H1 (cell line): ENCODE data around the gene SYVN1. TPM values are rescaled to one million over a fixed set of nuclear protein-coding genes. Genes with fewer than 3 reads are reported as not detected.

Experiments used
- CTCF ChIA-PET: fragments of 300-600 bp; sonication (Branson Sonifier 250); formaldehyde crosslinking; loops from one replicate; lab custom pipeline; 2021; ENCODE audit not compliant: partially characterized antibody; lab: Charles Lee
- POLR2A ChIA-PET: fragments of 300-600 bp; sonication (Branson Sonifier 250); formaldehyde crosslinking; loops from one replicate; lab custom pipeline; 2021; ENCODE audit warnings: inconsistent platforms; ENCODE audit not compliant: partially characterized antibody; lab: Charles Lee
- DNase-seq, 2 experiments: peaks; one replicate each; pipeline versions ENCODE4 v3.0.0 to v3.0.0-alpha.2; 2010 to 2022; ENCODE audit warnings: low spot score in 2 of 2, low read depth in 1 of 2, mixed read lengths in 1 of 2
- FAIRE-seq: peaks from 2 replicates; lab custom pipeline; 2011; peaks lifted over from hg19 to GRCh38; lab: Jason Lieb, UNC
- H2AFZ ChIP-seq: 2 replicates; pipeline ENCODE4 v1.8.1; 2012; ENCODE audit warnings: low read length, inconsistent platforms
- H2AK5ac ChIP-seq: 2 replicates; pipeline ENCODE4 v1.6.1; 2013; ENCODE audit warnings: low read depth, low read length
- H2BK120ac ChIP-seq: replicated peaks from 2 replicates; pipeline ENCODE3; 2013; ENCODE audit warnings: low read depth, low read length, inconsistent platforms
- H2BK12ac ChIP-seq: 2 replicates; pipeline ENCODE4 v1.6.1; 2013; ENCODE audit warnings: low read depth, low read length
- H2BK15ac ChIP-seq: 2 replicates; pipeline ENCODE4 v1.6.1; 2013; ENCODE audit warnings: low read length
- H2BK20ac ChIP-seq: 2 replicates; pipeline ENCODE4 v1.6.1; 2013; ENCODE audit warnings: low read length
- H2BK5ac ChIP-seq: 2 replicates; pipeline ENCODE4 v1.6.1; 2013; ENCODE audit warnings: low read depth, low read length
- H3K14ac ChIP-seq: 2 replicates; pipeline ENCODE4 v1.6.1; 2013; ENCODE audit warnings: inconsistent platforms; ENCODE audit not compliant: insufficient read length
- H3K18ac ChIP-seq: 2 replicates; pipeline ENCODE4 v1.6.1; 2013; ENCODE audit warnings: low read length; ENCODE audit errors: extremely low read depth
- H3K23ac ChIP-seq: 2 replicates; pipeline ENCODE4 v1.6.1; 2013; ENCODE audit warnings: inconsistent platforms; ENCODE audit not compliant: insufficient read length
- H3K23me2 ChIP-seq: 2 replicates; pipeline ENCODE4 v1.6.1; 2013; ENCODE audit warnings: low read depth, low read length
- H3K27ac ChIP-seq: 2 replicates; pipeline ENCODE4 v1.6.1; 2011; ENCODE audit warnings: low read depth, low read length, inconsistent platforms
- H3K27me3 ChIP-seq, 4 experiments: replicated peaks in 1 of 4; 1 replicate in 1 of 4; 2 replicates in 3 of 4; pipeline versions ENCODE4 v1.6.1 to v1.8.1; 2011 to 2013; ENCODE audit warnings: low read length in 3 of 4, mild to moderate bottlenecking in 3 of 4, inconsistent platforms in 2 of 4, mixed read lengths in 2 of 4, moderate library complexity in 1 of 4; ENCODE audit not compliant: control insufficient read depth in 3 of 4, insufficient read depth in 3 of 4; ENCODE audit errors: extremely low read depth in 1 of 4
- H3K36me3 ChIP-seq, 4 experiments: 2 replicates each; pipeline versions ENCODE4 v1.6.1 to v1.8.1; 2011 to 2013; ENCODE audit warnings: mild to moderate bottlenecking in 4 of 4, low read length in 3 of 4, moderate library complexity in 2 of 4, control low read depth in 1 of 4, inconsistent platforms in 1 of 4; ENCODE audit not compliant: insufficient read depth in 4 of 4, control insufficient read depth in 2 of 4
- H3K4ac ChIP-seq: replicated peaks from 2 replicates; pipeline ENCODE3; 2013; ENCODE audit warnings: low read length, low read depth, mixed read lengths, inconsistent platforms; ENCODE audit not compliant: insufficient read length
- H3K4me1 ChIP-seq, 4 experiments: replicated peaks in 1 of 4; 1 replicate in 1 of 4; 2 replicates in 3 of 4; pipeline versions ENCODE4 v1.6.1 to v1.8.1; 2011 to 2013; ENCODE audit warnings: low read length in 3 of 4, inconsistent platforms in 2 of 4, mixed read lengths in 1 of 4; ENCODE audit not compliant: insufficient read depth in 4 of 4, control insufficient read depth in 3 of 4
- H3K4me2 ChIP-seq, 2 experiments: 2 replicates each; pipeline versions ENCODE4 v1.6.1 to v1.8.1; 2011 to 2013; ENCODE audit warnings: low read depth in 2 of 2, low read length in 2 of 2, control low read depth in 1 of 2, inconsistent platforms in 1 of 2, mild to moderate bottlenecking in 1 of 2; ENCODE audit not compliant: insufficient read depth in 1 of 2
- H3K4me3 ChIP-seq, 4 experiments: fragments of 200-600, 300-600 bp in 1 of 4; sonication (generic), shearing (Covaris generic), sonication (Bioruptor Twin) in 1 of 4; 2 replicates each; pipeline versions ENCODE4 v1.5.1 to v1.8.1; 2011 to 2016; ENCODE audit warnings: low read length in 4 of 4, low read depth in 3 of 4, control low read depth in 2 of 4, inconsistent platforms in 2 of 4, mild to moderate bottlenecking in 2 of 4, mixed read lengths in 1 of 4, moderate library complexity in 1 of 4; ENCODE audit not compliant: insufficient read depth in 2 of 4; ENCODE audit errors: extremely low read depth in 1 of 4
- H3K56ac ChIP-seq: replicated peaks from 2 replicates; pipeline ENCODE3; 2013; ENCODE audit warnings: low read depth, mild to moderate bottlenecking, mixed read lengths, low read length, inconsistent platforms; ENCODE audit not compliant: insufficient read length
- H3K79me1 ChIP-seq: 2 replicates; pipeline ENCODE4 v1.6.1; 2013; ENCODE audit warnings: low read depth, low read length, control low read depth
- H3K79me2 ChIP-seq, 2 experiments: 2 replicates each; pipeline versions ENCODE4 v1.6.1 to v1.8.1; 2012 to 2013; ENCODE audit warnings: low read length in 2 of 2, mild to moderate bottlenecking in 2 of 2, inconsistent platforms in 1 of 2; ENCODE audit not compliant: insufficient read depth in 2 of 2, control insufficient read depth in 1 of 2
- H3K9ac ChIP-seq, 4 experiments: replicated peaks in 1 of 4; 1 replicate in 1 of 4; 2 replicates in 3 of 4; pipeline versions ENCODE4 v1.6.1 to v1.8.1; 2011 to 2013; ENCODE audit warnings: low read depth in 3 of 4, low read length in 3 of 4, control low read depth in 2 of 4, mild to moderate bottlenecking in 2 of 4, moderate library complexity in 2 of 4, inconsistent platforms in 1 of 4; ENCODE audit errors: extremely low read depth in 1 of 4
- H3K9me3 ChIP-seq, 2 experiments: 2 replicates each; pipeline versions ENCODE4 v1.6.1 to v1.8.1; 2012 to 2013; ENCODE audit warnings: mild to moderate bottlenecking in 2 of 2, moderate library complexity in 2 of 2, control low read depth in 1 of 2, inconsistent platforms in 1 of 2, low read depth in 1 of 2, low read length in 1 of 2, mixed read lengths in 1 of 2; ENCODE audit not compliant: insufficient read depth in 2 of 2
- H4K20me1 ChIP-seq, 2 experiments: replicated peaks in 1 of 2; 2 replicates each; pipeline versions ENCODE3 to v1.8.1; 2011 to 2013; ENCODE audit warnings: inconsistent platforms in 2 of 2, low read length in 2 of 2, mild to moderate bottlenecking in 1 of 2; ENCODE audit not compliant: insufficient read depth in 2 of 2, control insufficient read depth in 1 of 2
- H4K5ac ChIP-seq: 2 replicates; pipeline ENCODE4 v1.6.1; 2013; ENCODE audit warnings: low read length, low read depth, mixed read lengths, inconsistent platforms; ENCODE audit not compliant: insufficient read length
- H4K8ac ChIP-seq: 2 replicates; pipeline ENCODE4 v1.8.0; 2013; ENCODE audit warnings: mild to moderate bottlenecking, moderate library complexity, low read length, inconsistent platforms; ENCODE audit not compliant: insufficient read depth; ENCODE audit errors: extremely low read depth
- H4K91ac ChIP-seq: replicated peaks from 2 replicates; pipeline ENCODE3; 2013; ENCODE audit warnings: low read length, mixed read lengths, inconsistent platforms; ENCODE audit not compliant: insufficient read length
- ASH2L ChIP-seq: fragments of 200-600, 300-600 bp; sonication (generic); IDR thresholded peaks from one replicate; pipeline ENCODE4 v1.7.1; 2017; ENCODE audit warnings: low read length
- CREB1 ChIP-seq: IDR thresholded peaks from 2 replicates; pipeline ENCODE4 v1.6.1; 2012; ENCODE audit warnings: inconsistent platforms
- EGR1 ChIP-seq: IDR thresholded peaks from 2 replicates; pipeline ENCODE4 v1.6.1; 2011; ENCODE audit warnings: low read depth, low read length, borderline replicate concordance
- FOSL1 ChIP-seq: IDR thresholded peaks from 2 replicates; pipeline ENCODE4 v1.6.1; 2011; ENCODE audit warnings: mild to moderate bottlenecking, low read depth, low read length, moderate library complexity; ENCODE audit not compliant: insufficient read depth
- GABPA ChIP-seq: IDR thresholded peaks from 2 replicates; pipeline ENCODE4 v1.6.1; 2011; ENCODE audit warnings: mild to moderate bottlenecking, low read length, moderate library complexity, borderline replicate concordance; ENCODE audit not compliant: insufficient read depth
- MAX ChIP-seq: IDR thresholded peaks from 2 replicates; pipeline ENCODE4 v1.6.1; 2012; ENCODE audit warnings: inconsistent platforms
- RBBP5 ChIP-seq: IDR thresholded peaks from 2 replicates; pipeline ENCODE4 v1.7.1; 2012; ENCODE audit warnings: low read depth, mild to moderate bottlenecking, inconsistent platforms, low read length, moderate library complexity, borderline replicate concordance
- SP1 ChIP-seq: IDR thresholded peaks from 2 replicates; pipeline ENCODE4 v1.6.1; 2011; ENCODE audit warnings: low read depth, low read length
- TAF7 ChIP-seq: optimal IDR thresholded peaks from 2 replicates; pipeline ENCODE3; 2011; ENCODE audit warnings: low read depth, mild to moderate bottlenecking, inconsistent platforms, low read length, moderate library complexity, borderline replicate concordance
- USF2 ChIP-seq: IDR thresholded peaks from 2 replicates; pipeline ENCODE4 v1.6.1; 2011; ENCODE audit warnings: low read length, improper control_type of control experiment
- ZNF274 ChIP-seq: IDR thresholded peaks from 2 replicates; pipeline ENCODE4 v1.7.0; 2012; ENCODE audit warnings: low read length, borderline replicate concordance; ENCODE audit errors: extremely low read depth
- WGBS, 2 experiments: shearing (Covaris generic) in 1 of 2; methylation state at CpG; one replicate each; pipeline versions ENCODE4 v1.1.6 to v1.1.7; 2013 to 2015; ENCODE audit warnings: low lambda C conversion rate in 2 of 2, mixed read lengths in 2 of 2, inconsistent platforms in 1 of 2, low coverage in 1 of 2, missing lambda C conversion rate in 1 of 2; ENCODE audit not compliant: insufficient replicate concordance in 2 of 2, insufficient coverage in 1 of 2, insufficient read length in 1 of 2; ENCODE audit errors: extremely low coverage in 1 of 2, missing lambda C conversion rate in 1 of 2; 5-methylcytosine and 5-hydroxymethylcytosine counted together
- polyA plus RNA-seq, 7 experiments: library from polyadenylated mRNA; depleted of rRNA in 3 of 7; stranded (reverse) in 5 of 7; unstranded in 2 of 7; fragments of >200 nt in 5 of 7; fragments of 200-250 nt in 2 of 7; gene quantifications; 1 replicate in 5 of 7; 2 replicates in 1 of 7; 4 replicates in 1 of 7; pipeline versions ENCODE4 v1.2.1 to v1.2.3, GENCODE V29; 2011 to 2013; ENCODE audit warnings: missing spikeins in 2 of 7, mixed read lengths in 2 of 7
- total RNA-seq: library from RNA; stranded (reverse); fragmentation: NEBNext Ultra II Directional; extraction: Animal tissue kit (Norgen Biotek cat#: 25700); gene quantifications from 2 replicates; pipeline ENCODE4 v1.2.1, GENCODE V29; 2021

SYVN1 gene
- total and polyA plus RNA-seq, 2 of the 8 experiments (the other 6 are each of a cell fraction or from before 2014, with no cell fraction given) = 27.8 to 29.4 TPM

- Histone ChIP-seq H2BK12ac (no peak overlapping the region), H2BK120ac (no peak overlapping the region), H3K23ac (no peak overlapping the region), H4K20me1 (peaks cover 0 to 23% of the 10 kb centered on the region in 2 experiments), H3K18ac (no peak overlapping the region), H3K4me1 (peaks cover 0 to 13% (median 8%) of the 10 kb centered on the region in 4 experiments; a peak in 6 of 7 replicates), H2BK15ac (no peak overlapping the region), H3K27ac (no peak overlapping the region), H3K36me3 (peaks cover 0 to 13% (median 0%) of the 10 kb centered on the region in 4 experiments; a peak in 2 of 8 replicates), H3K9me3 (no peaks in the 10 kb centered on the region), H2AK5ac (no peak overlapping the region), H3K4me3 (no peak overlapping the region), H2BK20ac (no peak overlapping the region), H3K4ac (no peak overlapping the region), H2BK5ac (no peak overlapping the region), H4K91ac (no peak overlapping the region), H3K23me2 (peaks cover 9% of the 10 kb centered on the region; the same call in 1 of the 2 replicates), H3K56ac (no peak overlapping the region), H3K27me3 (no peaks in the 10 kb centered on the region), H3K9ac (no peak overlapping the region), H3K79me1 (0 out of 2 replicates have a peak, but pooled peaks cover 3% of the 10 kb centered on the region), H3K4me2 (no peak overlapping the region), H3K79me2 (no peaks in the 10 kb centered on the region; a peak in 1 of 4 replicates), H2AFZ (no peak overlapping the region), H4K5ac (no peak overlapping the region), H4K8ac (no peak overlapping the region), H3K14ac (no peak overlapping the region)
- DNase-seq = no peak
- FAIRE-seq = no peak
- POLR2A ChIA-PET = interaction anchor here (0.8 to 17.4 kb wide), 9 partner anchors 8 to 90 kb away, joined by 3 to 305 read pairs (median 6); partner anchors contain the start of genes CDCA5, FAU, MRPL49 and SYVN1
- CTCF ChIA-PET = interaction anchor here (0.5 to 7.9 kb wide), 9 partner anchors 9 to 554 kb away, joined by 3 to 85 read pairs (median 3); partner anchors contain the start of genes ARL2 and ZNHIT2
- WGBS, 2 experiments = 97% methylated on average over 28 of the region's 52 CpGs; no CpG with 5 or more reads in 1 of the 2 experiments
- no peak for TF ChIP-seq FOSL1
- TF ChIP-seq CREB1 = no peak
- TF ChIP-seq SP1 = no peak
- no peak for TF ChIP-seq GABPA
- no peak for TF ChIP-seq EGR1
- TF ChIP-seq MAX = no peak
- no peak for TF ChIP-seq TAF7
- no peak for TF ChIP-seq RBBP5
- no peak for TF ChIP-seq ZNF274
- TF ChIP-seq USF2 = no peak
- TF ChIP-seq ASH2L = no peak
Observed at GRCh38 chr11:65107751-65108468, 26.4 kb downstream of the SYVN1 start.
